ENCODE results near the gene KRT15. TPM values are rescaled to one million over a fixed set of nuclear protein-coding genes. Genes with fewer than 3 reads are reported as not detected.

Gene KRT15
- total RNA-seq, 4 donors from 2014 or later = 12.3 to 44.5 (median 28.8) TPM

DNA sequence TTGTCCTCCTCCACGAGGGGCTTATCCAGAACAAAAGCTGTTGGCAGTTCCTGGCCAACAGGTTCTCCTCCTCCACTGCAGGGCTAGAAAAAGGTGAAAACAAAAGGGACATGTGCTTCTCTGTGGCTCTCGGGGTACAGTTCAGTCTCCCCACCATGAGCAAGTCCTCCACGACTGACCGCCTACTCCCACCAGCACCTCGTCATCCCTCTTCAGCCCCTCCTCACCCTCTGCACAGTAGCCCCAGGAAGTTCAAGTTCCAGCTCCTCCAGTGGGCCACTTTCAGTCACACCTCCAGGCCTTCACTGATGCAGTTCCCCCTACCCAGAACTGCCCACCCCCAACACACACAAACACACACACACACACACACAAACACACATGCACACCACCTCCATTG, 33.8 kb upstream of the KRT15 start:
- Histone ChIP-seq H3K36me3 (no peaks in the 10 kb centered on the region), H3K4me3 (no peak overlapping the region), H3K9me3 (no peaks in the 10 kb centered on the region), H3K27ac (no peak overlapping the region), H3K4me1 (peaks cover 0 to 34% (median 3%) of the 10 kb centered on the region in 4 donors), H3K27me3 (no peaks in the 10 kb centered on the region)
- TF ChIP-seq POLR2A (IDR thresholded peaks at IDR 0.05) (no peak), CTCF (IDR thresholded peaks at IDR 0.05) (no peak)
- DNase-seq = no peak

DNA sequence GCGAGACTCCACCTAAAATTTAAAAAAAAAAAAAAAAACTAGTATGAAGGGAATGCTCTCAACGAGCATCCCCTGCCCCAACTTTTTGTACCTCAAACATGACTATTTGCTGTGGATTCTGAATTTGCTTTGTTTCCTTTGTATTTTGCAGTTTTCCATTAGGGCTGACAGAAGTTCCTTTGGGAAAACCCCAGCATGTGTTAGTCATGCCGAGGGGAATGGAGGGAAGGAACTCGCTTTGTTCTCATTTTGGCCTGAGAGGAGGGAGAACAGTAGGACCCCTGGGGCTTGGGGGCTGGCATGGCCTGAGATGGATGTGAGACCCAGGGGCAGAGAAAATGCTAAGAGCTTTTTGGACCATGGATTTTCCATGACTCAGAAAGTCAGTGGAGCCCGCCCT, 32.7 kb upstream of the KRT15 start:
- H3K27me3 ChIP-seq = no peaks in the 10 kb centered on the region
- TF ChIP-seq POLR2A (IDR thresholded peaks at IDR 0.05) (no peak), CTCF (IDR thresholded peaks at IDR 0.05) (no peak)
- H3K4me3 ChIP-seq = no peak overlapping the region
- H3K36me3 ChIP-seq = no peaks in the 10 kb centered on the region
- peaks cover 0 to 3% (median 0%) of the 10 kb centered on the region in 4 donors for H3K9me3 ChIP-seq
- H3K27ac ChIP-seq = peak overlapping the region in 1 of 4 donors; percentile 12
- peaks cover 0 to 34% (median 3%) of the 10 kb centered on the region in 4 donors for H3K4me1 ChIP-seq
- DNase-seq = no peak

GRCh38 chr17:41549596-41550039, 30.9 kb upstream of the KRT15 start:
- no peaks in the 10 kb centered on the region for H3K36me3 ChIP-seq
- TF ChIP-seq CTCF (IDR thresholded peaks at IDR 0.05) (no peak), POLR2A (IDR thresholded peaks at IDR 0.05) (peak; percentile 52 to 84)
- peaks cover 0 to 30% (median 1%) of the 10 kb centered on the region in 4 donors for H3K4me1 ChIP-seq
- peak overlapping the region in 1 of 4 donors; percentile 35 for H3K4me3 ChIP-seq
- H3K27me3 ChIP-seq = no peaks in the 10 kb centered on the region
- H3K27ac ChIP-seq = peak overlapping the region in 3 of 4 donors; percentile 84 to 95 (median 95)
- H3K9me3 ChIP-seq = peaks cover 0 to 3% (median 0%) of the 10 kb centered on the region in 4 donors
- peak in 2 of 3 donors; percentile 83 to 88 for DNase-seq

GRCh38 chr17:41548844-41549595, 30.3 kb upstream of the KRT15 start:
- Histone ChIP-seq H3K27me3 (no peaks in the 10 kb centered on the region), H3K4me1 (peaks cover 0 to 25% (median 1%) of the 10 kb centered on the region in 4 donors), H3K36me3 (no peaks in the 10 kb centered on the region), H3K4me3 (peak overlapping the region in 3 of 4 donors; percentile 1 to 48 (median 35)), H3K9me3 (peaks cover 0 to 3% (median 0%) of the 10 kb centered on the region in 4 donors), H3K27ac (peak overlapping the region; percentile 35 to 95 (median 90))
- peak; percentile 74 to 94 (median 94) for DNase-seq
- TF ChIP-seq CTCF (IDR thresholded peaks at IDR 0.05) = peak; percentile 69 to 95 (median 82)
- peak; percentile 51 to 79 for TF ChIP-seq POLR2A (IDR thresholded peaks at IDR 0.05)

DNA sequence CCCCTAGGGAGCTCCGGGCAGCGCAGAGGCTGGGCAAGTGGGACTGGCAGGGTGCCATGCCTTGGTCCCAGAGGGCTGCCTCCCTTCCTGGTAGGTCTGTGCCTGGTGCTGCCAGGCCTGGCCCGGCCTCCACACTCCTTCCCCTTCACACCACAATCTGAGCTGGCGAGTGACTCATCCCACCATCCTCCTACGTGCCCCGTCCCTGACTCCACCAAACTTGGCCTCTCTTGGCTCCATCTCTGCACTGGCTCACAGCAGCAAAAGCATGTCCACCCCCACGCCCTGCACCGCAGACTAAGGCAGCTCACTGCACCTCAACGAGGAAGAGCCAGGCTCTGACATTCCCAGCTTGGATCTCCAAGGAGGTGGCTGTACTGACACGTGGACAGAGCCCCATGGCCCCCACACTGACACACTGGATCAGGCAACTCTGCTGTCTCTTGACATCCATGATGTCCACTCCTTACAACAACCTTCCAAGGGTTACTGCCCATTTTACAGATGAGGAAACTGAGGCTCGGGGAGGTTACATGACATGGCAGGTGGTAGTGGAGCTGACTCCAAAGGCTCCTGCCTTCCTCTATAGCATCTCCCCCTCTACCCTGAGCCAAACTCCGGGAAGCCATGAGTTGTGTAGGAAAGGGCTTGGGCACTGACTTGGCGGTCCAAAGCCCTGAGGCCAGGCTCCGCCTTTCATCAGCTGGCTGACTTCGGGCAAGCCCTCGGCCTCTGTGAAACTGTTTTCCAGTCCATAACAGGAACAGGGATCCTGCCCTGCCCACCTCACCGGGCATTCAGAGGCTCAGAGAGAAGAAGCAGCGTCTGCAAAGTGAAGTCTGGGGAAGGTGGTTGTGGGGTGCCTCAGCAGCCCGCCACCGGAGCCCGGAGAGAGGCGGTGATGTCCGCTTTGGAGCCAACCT, 29.5 kb upstream of the KRT15 start:
- TF ChIP-seq POLR2A (IDR thresholded peaks at IDR 0.05) (peak; percentile 30 to 72), CTCF (IDR thresholded peaks at IDR 0.05) (no peak)
- H3K27ac ChIP-seq = peak overlapping the region; percentile 35 to 95 (median 90)
- peaks cover 0 to 30% (median 1%) of the 10 kb centered on the region in 4 donors for H3K4me1 ChIP-seq
- H3K4me3 ChIP-seq = peak overlapping the region in 3 of 4 donors; percentile 1 to 48 (median 35)
- peak in 2 of 3 donors; percentile 85 for DNase-seq
- no peaks in the 10 kb centered on the region for H3K27me3 ChIP-seq
- H3K36me3 ChIP-seq = no peaks in the 10 kb centered on the region
- peaks cover 0 to 3% (median 0%) of the 10 kb centered on the region in 4 donors for H3K9me3 ChIP-seq
